ENCODE measurements around the gene SSTR4.
"Not testable (repeated sequence)": the region's sequence is repeated elsewhere in the genome, so short reads cannot be mapped to it uniquely, and the experiment has no call there.

Gene SSTR4

GRCh38 chr20:23034721-23035671 is at the start of gene SSTR4:
TSS of gene SSTR4 (plus strand) at chr20:23035312. CDS start at chr20:23035484, 172 bp downstream.
- DNase-seq = no peak

- no peak for DNase-seq
Measured at GRCh38 chr20:22986601-22987000, 48.5 kb upstream of the SSTR4 start.

GRCh38 chr20:22991424-22991823 is 43.7 kb upstream of the SSTR4 start:
- not testable (repeated sequence) for DNase-seq

GRCh38 chr20:22993823-22994222 is 41.3 kb upstream of the SSTR4 start:
- DNase-seq = no peak

- no peak for DNase-seq
Measured at GRCh38 chr20:22995923-22996322, 39.2 kb upstream of the SSTR4 start.

GRCh38 chr20:22998476-22998875 is 36.6 kb upstream of the SSTR4 start:
- DNase-seq = no peak

GRCh38 chr20:22999756-23000155 is 35.4 kb upstream of the SSTR4 start:
- DNase-seq = no peak

GRCh38 chr20:23000232-23000947 is 34.7 kb upstream of the SSTR4 start:
- no peak for DNase-seq

- no peak for DNase-seq
Measured at GRCh38 chr20:23002276-23002675, 32.8 kb upstream of the SSTR4 start.

GRCh38 chr20:23003077-23003635 is 32.0 kb upstream of the SSTR4 start:
- no peak for DNase-seq

GRCh38 chr20:23003881-23004460 is 31.1 kb upstream of the SSTR4 start:
- DNase-seq = no peak

- DNase-seq = peak; percentile 7
Measured at GRCh38 chr20:23005776-23006175, 29.3 kb upstream of the SSTR4 start.

GRCh38 chr20:23007462-23007861 is 27.6 kb upstream of the SSTR4 start:
- DNase-seq = no peak

GRCh38 chr20:23007886-23008655 is 27.0 kb upstream of the SSTR4 start:
- no peak for DNase-seq

- no peak for DNase-seq
Measured at GRCh38 chr20:23008667-23009066, 26.4 kb upstream of the SSTR4 start.

- no peak for DNase-seq
Measured at GRCh38 chr20:23009636-23010035, 25.5 kb upstream of the SSTR4 start.

GRCh38 chr20:23010096-23010495 is 25.0 kb upstream of the SSTR4 start:
- no peak for DNase-seq

GRCh38 chr20:23011008-23011721 is 23.9 kb upstream of the SSTR4 start:
- peak; percentile 11 for DNase-seq

- DNase-seq = no peak
Measured at GRCh38 chr20:23013429-23013828, 21.7 kb upstream of the SSTR4 start.

- no peak for DNase-seq
Measured at GRCh38 chr20:23017516-23017915, 17.6 kb upstream of the SSTR4 start.

- no peak for DNase-seq
Measured at GRCh38 chr20:23018432-23018831, 16.7 kb upstream of the SSTR4 start.

- DNase-seq = no peak
Measured at GRCh38 chr20:23018941-23019340, 16.2 kb upstream of the SSTR4 start.

All from OCI-M1 (cell line).